HG03442 (cell line): ENCODE measurements around the gene NLN.
"Not testable (repeated sequence)": the region's sequence is repeated elsewhere in the genome, so short reads cannot be mapped to it uniquely, and the experiment has no call there.

Source experiments
- ATAC-seq: cut with Tn5 transposase; IDR thresholded peaks from one replicate; pipeline ENCODE4 v1.9.1; 2021; ENCODE audit warnings: mild to moderate bottlenecking, moderate library complexity; ENCODE audit not compliant: unreplicated experiment

NLN gene

GRCh38 chr5:65805089-65805488 lies 83.1 kb downstream of the NLN start:
- ATAC-seq = no peak

DNA sequence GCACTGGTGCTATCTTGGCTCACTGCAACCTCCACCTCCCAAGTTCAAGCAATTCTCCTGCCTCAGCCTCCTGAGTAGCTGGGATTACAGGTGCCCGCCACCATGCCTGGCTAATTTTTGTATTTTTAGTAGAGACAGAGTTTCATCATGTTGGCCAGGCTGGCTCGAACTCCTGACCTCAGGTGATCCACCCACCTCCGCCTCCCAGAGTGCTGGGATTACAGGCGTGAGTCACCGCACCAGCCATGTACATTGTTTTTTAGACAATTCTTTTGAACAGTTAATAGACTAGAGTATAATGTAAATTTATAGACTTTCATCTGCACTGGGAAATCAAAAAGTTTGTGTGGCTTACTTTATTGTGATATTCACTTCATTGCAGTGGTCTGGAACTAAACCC lies 85.5 kb downstream of the NLN start:
- ATAC-seq = not testable (repeated sequence)

- no peak for ATAC-seq
Measured at GRCh38 chr5:65808251-65808741, 86.3 kb downstream of the NLN start.

DNA sequence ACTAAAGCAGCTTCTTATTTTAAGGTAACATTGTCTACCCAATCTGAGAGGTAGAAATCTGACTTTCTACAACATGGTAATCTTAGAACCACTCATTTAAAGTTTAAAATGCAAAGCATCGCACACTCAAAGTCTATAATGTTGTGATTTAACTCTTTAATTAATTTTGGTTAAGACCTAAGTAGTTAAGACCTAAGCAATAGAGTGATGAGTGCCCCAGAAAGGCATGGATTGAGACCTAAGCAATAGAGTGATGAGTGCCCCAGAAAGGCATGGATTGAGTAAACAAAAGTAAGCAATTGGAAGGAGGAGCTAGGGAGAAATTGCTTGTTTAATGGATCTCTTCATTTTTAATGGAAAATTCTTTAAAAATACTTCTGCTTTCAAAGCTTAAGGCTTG lies 86.8 kb downstream of the NLN start:
- ATAC-seq = no peak

GRCh38 chr5:65809817-65810531 lies 88.0 kb downstream of the NLN start:
- ATAC-seq = no peak

DNA sequence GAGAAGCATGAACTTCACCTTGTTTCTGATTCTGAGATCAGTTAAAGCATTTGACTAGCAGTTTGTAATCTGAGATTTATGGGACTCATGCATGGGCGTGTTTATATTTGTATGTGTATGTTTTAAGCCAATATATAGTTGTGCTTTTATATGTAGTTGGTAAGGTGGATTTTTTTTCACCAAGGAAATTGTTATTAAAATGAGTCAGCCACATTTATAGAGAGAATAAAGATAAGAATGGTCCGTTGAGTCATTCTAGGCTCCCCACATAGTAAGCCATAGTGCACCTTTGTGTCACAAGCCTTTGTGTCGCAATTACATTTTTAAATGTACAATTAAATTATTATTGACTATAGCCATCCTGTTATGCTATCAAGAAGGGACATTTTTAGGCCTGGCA lies 89.0 kb downstream of the NLN start:
- no peak for ATAC-seq

DNA sequence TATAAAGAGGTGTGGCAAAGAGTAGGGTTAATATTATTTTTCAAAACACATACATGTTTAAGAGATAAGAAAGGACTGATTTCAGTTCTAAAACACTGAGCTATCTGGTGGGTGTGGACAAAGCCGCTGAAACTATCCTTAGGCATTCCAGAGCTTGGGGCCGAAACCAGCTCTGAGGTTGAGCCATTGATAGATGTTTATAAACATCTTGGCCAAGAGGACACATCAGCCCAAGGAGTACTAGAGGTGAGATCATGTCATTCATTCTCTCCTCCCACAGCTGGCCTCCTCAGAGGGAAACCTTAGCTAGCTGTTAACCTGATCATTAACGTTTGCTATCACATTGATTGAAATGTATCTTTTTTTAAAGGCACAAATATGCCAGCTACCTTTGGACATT lies 89.9 kb downstream of the NLN start:
- no peak for ATAC-seq

- ATAC-seq = no peak
Measured at GRCh38 chr5:65812648-65813047, 90.6 kb downstream of the NLN start.

DNA sequence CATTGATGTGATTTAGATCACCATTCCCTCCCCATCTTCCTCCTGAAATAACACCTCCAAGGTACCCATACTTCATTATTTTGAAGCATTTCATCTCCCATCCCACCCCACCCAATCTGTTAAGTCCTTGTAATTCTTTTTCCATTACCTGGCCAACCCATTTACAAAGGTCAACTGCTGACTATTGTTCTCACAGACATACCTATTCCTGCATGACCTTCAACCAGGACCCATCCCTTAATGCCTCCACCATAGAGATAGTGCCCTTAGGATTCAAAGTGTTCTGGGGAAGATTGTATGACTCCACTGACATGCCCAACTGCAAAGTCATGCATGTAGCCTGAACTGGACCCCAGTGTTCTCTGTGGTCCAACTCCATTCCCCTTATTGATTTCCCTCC lies 91.2 kb downstream of the NLN start:
- no peak for ATAC-seq

- no peak for ATAC-seq
Measured at GRCh38 chr5:65815161-65815560, 93.2 kb downstream of the NLN start.

- ATAC-seq = no peak
Measured at GRCh38 chr5:65816729-65817128, 94.7 kb downstream of the NLN start.

- no peak for ATAC-seq
Measured at GRCh38 chr5:65817931-65818330, 95.9 kb downstream of the NLN start.

DNA sequence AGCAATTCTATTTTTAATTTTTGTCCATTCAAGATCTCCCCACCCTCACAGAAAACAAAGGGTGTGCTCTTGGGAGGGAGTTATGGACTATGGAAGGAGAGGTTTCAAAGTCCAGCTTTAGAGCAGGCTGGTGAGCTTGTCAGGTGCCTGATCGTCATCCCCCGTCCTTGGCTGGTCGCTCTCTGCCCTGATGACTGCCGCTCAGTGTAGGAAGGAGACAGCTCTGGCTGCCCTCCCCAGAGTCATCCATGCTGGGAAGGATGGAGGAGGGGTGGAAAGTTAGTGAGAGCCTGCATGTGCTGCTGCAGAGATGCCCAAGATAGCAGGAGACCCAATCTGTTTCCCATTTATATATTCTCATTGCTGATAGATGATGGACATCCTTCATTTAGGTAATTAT lies 96.6 kb downstream of the NLN start:
- ATAC-seq = no peak

DNA sequence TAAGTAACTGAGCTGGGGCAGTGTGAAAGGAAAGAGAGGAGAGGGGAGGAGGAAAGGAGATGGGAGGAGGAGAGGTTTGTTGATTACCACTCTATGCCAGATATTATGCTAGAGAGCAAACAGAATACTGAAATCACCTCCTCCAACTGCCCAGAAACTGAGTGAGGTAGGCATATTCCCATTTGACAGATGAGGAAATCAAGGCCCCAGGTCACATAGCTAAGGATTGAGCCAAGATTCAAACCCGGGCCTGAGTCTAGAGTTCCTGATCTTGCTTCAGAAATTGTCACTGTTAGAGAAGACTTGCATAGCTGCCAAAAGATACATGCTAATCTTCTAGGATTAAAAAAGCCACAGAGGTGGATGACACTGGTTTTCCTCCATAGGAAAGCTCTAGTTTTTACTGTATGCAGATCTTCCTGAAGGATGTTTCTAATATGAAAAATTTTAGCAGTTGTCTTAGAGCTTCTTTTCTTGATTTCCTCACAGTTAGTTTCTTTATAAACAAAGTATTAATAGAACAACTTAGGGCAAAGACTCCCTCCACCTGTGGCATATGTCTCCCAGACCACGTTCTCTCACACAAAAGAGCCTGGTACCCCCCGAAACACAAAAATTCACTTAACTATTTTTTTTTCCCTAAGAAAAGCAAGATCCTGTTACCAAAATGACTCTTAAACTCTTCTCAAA lies 97.4 kb downstream of the NLN start:
- ATAC-seq = no peak

GRCh38 chr5:65819905-65820240 lies 97.9 kb downstream of the NLN start:
- no peak for ATAC-seq

- no peak for ATAC-seq
Measured at GRCh38 chr5:65820373-65820772, 98.4 kb downstream of the NLN start.

- no peak for ATAC-seq
Measured at GRCh38 chr5:65821966-65822365, 100.0 kb downstream of the NLN start.

DNA sequence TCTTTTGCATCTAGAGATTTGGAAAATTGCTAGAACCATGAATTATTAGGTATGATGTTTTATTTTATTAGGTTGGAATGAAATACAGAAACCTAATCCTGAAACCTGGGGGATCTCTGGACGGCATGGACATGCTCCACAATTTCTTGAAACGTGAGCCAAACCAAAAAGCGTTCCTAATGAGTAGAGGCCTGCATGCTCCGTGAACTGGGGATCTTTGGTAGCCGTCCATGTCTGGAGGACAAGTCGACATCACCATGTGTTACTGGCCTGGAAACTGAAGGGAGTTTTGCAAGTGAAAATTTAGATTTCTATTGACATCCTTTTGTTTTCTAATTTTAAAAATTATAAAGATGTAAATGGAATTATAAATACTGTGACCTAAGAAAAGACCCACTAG lies 100.7 kb downstream of the NLN start:
- ATAC-seq = no peak

DNA sequence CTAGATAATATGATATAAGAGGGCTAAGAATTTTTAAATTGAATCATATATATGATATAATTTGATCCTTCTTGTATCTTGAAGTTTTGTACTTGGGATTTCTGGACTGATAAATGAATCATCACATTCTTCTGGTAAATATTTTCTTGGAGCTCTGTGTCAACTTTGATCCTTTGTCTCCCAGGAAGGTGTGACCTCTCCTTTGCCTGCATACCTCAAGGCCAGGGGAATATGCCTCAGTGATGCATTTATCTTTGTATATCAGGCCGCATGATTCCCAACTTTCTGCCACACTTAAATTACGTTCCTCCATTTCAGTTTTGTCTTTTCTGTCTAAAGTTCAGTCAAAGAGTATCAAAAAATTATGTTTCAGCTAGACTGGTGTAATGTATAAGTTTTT lies 101.2 kb downstream of the NLN start:
- no peak for ATAC-seq

DNA sequence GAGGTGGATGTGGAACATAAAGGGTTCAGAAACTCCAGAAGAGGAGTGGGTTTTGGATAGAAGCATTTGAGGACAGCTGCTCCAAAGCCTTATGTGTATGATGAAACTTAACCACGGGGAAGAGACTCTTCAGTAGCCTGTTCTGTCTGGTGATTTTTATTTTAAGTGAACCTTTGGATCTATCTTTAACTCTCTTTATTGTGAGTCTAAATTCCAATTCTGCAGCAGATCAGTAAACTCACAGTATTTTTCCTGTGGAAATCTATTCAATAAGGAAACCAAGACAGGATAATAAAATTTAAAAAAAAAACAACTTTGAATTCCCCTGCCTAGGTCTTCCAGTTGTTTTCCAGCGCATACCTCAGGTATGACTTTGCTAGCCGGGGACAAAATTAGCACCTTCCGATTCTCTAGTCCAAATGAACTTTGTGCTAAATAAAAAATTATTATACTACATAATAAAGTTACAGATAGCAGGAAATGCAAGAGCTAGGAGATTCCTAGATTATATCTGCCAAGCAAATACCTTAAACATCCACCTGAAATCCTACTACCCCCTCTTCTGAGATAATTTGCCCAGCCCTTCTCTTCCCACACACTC lies 101.9 kb downstream of the NLN start:
- no peak for ATAC-seq

- ATAC-seq = peak; percentile 74
Measured at GRCh38 chr5:65825408-65826328, 103.7 kb downstream of the NLN start.
